Astrocyte of the spinal cord (primary cell): ENCODE measurements around the gene OTP.

ENCODE experiments used
- DNase-seq: peaks from one replicate; pipeline ENCODE4 v3.0.0; 2011; ENCODE audit warnings: low read depth, low spot score
- H3K4me3 ChIP-seq: 2 replicates; pipeline ENCODE4 v1.5.1; 2011; ENCODE audit warnings: low read depth, mild to moderate bottlenecking, low read length, moderate library complexity
- in situ Hi-C: cut with HindIII; loops from 2 replicates; pipeline ENCODE4 v1.10.0; 2017; ENCODE audit warnings: low sequenced_read_pairs
- TF ChIP-seq, protein P1 (sequence below): IDR thresholded peaks from 2 replicates; pipeline ENCODE4 v1.5.1; 2012; ENCODE audit warnings: low read depth, mild to moderate bottlenecking, low read length, inconsistent platforms

Gene OTP

DNA sequence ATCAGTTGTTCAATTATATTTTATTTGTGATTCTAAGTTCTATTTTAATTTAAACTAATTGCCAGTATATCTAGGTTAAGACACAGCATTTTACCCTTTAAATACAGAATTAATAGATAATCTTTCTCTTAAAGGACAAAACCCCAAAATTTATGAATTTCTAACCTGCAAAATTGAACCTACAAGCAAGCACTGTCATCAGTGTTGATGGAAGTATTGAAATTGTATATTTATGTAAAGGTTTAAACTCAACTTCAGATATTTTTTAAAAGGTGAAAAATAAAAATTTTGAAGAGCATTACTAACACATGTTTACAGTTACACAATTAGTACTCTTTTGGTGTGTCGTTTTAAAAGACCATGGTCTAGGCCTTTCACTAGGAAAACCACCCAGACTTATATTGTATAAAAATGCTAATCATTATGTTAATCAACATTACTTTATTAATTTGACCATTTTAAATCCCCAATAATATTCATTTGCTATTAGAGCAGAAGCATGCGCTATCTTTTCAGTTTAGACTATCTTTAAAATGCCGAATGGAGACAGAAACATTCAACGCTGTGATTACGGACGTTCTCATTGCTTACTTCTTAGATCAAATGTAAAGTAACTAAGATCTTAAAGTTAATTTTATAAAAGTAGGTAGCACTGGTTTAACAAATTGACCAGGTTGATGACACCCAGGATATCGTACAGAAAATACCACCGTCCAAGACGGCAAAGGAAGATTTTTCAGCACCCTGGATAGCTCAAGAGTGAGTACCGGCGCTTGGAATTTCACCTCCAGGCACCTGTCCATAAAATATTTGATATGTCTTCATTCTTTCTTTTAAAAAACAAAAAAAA lies 3.2 kb downstream of the OTP start:
- TF ChIP-seq, protein P1, sequence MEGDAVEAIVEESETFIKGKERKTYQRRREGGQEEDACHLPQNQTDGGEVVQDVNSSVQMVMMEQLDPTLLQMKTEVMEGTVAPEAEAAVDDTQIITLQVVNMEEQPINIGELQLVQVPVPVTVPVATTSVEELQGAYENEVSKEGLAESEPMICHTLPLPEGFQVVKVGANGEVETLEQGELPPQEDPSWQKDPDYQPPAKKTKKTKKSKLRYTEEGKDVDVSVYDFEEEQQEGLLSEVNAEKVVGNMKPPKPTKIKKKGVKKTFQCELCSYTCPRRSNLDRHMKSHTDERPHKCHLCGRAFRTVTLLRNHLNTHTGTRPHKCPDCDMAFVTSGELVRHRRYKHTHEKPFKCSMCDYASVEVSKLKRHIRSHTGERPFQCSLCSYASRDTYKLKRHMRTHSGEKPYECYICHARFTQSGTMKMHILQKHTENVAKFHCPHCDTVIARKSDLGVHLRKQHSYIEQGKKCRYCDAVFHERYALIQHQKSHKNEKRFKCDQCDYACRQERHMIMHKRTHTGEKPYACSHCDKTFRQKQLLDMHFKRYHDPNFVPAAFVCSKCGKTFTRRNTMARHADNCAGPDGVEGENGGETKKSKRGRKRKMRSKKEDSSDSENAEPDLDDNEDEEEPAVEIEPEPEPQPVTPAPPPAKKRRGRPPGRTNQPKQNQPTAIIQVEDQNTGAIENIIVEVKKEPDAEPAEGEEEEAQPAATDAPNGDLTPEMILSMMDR, result no peak
- H3K4me3 ChIP-seq, result no peak overlapping the region
- in situ Hi-C loops, result no loop called here
- DNase-seq, result no peak

DNA sequence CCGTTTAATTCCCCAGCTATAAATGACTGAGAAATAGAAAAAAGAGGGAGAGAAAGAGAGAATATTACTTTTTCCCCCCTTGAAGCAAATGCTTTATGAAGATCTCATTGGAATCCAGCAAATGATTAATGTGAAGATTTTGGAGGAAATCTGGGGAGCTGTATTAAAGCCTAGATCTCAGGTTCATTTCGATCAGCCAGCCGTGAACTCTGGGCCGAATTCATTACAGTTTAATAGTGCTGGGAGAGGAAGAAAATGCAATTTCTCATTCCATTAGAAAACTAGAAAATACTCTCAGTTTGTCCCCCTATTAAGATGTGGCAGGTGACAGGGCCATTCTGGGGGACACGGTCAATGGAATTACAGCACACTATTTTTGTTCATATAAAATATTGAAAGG lies 4.8 kb downstream of the OTP start:
- in situ Hi-C loops, result no loop called here
- DNase-seq, result no peak
- TF ChIP-seq, protein P1, result no peak
- H3K4me3 ChIP-seq, result no peak overlapping the region

DNA sequence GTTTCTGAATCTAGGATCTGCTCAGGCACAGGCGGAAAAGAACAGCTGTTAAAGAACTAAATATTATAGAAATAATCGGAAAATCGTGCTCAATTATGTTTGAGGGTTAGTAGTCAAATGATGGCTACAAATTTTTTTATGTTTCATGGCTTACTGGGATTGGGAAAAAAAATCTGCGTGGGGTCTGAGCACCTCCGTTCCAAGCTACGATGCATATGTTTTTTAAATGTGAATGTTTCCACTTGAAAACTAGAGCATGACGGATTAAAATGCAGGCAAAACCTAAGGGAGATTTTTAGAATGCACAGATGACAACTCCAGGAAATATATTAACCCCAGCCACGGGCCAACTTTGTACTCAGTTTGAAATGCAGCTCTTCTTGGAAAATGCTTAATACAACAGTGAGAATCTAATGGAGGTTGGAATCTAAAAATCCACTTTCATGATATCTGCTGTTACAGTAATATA lies 5.3 kb downstream of the OTP start:
- in situ Hi-C loops, result no loop called here
- TF ChIP-seq, protein P1, result no peak
- H3K4me3 ChIP-seq, result no peak overlapping the region
- DNase-seq, result no peak

DNA sequence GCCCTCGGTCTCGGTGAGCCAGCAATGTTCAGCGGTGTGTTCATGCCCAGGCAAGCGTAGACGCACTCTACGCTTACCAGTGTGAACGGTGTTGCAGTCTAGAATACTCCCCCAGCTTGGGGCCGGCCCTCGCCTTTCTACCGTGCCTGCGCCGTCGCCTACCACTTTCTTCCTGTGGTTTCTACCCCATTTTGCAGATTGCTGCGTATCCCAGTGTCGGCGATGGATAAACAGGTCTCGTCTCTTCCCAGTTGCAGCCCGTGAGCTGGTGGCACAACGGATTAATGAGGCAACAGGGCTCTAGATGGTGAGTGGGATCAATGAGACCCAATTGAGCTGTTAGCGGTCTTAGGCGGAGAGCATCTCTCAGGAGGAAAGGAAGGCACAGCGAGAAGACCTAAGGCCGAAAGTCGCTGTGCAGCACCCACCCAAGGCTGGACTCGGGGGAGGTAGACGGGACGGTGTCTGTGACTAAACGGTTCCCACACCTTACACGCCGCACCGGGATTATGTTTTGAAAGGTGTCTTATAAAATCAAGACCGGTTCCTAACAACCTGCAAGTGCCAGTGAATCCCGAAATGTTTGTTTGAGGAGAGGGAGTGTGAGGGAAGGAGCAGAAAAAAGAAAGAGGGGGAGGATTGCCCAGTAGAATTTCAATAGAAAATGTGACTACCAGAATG lies 5.8 kb downstream of the OTP start:
- DNase-seq, result no peak
- TF ChIP-seq, protein P1, result no peak
- in situ Hi-C loops, result no loop called here

DNA sequence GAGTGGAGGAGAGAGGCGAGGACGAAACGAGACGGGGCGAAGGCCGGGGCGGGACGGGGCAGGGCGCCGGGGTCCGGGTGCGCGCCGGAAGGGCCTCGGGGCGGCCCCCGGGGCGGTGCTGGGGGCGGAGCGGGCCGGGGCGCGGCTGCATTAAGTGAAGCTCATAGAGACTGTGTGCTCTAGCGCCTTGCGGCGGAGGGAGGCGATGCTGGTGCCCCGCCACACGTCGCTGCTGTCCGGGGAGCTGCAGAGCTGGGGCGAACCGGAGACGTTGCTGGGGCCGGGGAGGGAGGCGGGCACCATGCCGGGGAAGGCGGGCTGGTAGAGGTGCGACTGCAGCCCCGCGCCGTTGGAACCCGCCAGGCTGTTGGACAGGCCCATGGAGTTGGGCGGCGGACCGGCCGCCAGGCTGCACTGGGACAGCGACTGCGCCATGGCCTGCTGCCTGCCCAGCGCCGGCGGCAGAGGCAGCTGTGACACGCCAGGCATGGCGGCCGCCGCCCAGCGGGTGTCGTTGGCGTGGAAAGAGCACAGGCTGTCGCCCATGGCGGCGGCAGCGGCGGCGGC lies 8.3 kb downstream of the OTP start:
- no peak overlapping the region for H3K4me3 ChIP-seq
- TF ChIP-seq, protein P1, result no peak
- in situ Hi-C loops, result no loop called here
- DNase-seq, result no peak

More for the DNA sequence above, 5.8 kb downstream of the OTP start:
- no peak overlapping the region for H3K4me3 ChIP-seq

DNA sequence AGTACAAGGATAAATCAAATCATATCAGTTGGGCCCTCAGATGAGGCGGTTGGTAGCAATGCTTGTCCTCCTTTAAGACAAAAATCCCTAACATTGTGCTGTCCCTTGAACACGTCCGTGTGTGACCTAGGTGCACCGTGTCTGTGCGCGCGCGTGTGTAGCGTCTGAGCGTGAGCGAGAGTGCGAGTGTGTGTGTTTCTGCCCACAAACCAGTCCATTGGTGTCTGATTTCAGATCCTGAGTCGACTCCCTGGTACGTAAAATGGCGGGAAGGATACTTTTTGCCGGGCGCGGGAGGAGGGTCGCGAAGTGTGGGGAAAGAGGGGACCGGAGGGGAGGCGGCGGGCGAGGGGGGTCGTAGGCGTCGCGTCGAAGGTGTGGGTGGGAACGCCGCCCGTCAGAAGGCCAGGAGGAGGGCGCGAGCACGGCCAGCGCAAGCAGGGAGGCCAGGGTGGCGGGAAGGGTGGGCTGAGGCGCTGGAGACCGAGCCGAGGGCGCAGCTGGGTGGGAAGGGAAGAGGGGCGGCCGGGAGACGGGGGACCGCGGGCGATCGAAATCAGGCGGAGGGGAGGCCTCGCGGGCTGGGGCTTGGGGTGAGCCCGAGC lies 8.9 kb downstream of the OTP start:
- no peak for DNase-seq
- in situ Hi-C loops, result no loop called here
- TF ChIP-seq, protein P1, result no peak
- no peak overlapping the region for H3K4me3 ChIP-seq
